Loucy (cell line): ENCODE data around the gene POU2F3.

Experiments used
- H2AFZ ChIP-seq: fragments of 200-600 bp; sonication (generic); 2 replicates; pipeline ENCODE4 v1.6.0; 2016; ENCODE audit warnings: antibody characterized with exemption, mild to moderate bottlenecking, low read length, moderate library complexity
- H3F3A ChIP-seq: fragments of 200-600 bp; 2 replicates; pipeline ENCODE4 v1.6.0; 2016; ENCODE audit warnings: antibody characterized with exemption, low read depth, mild to moderate bottlenecking
- H3K27me3 ChIP-seq: fragments of 200-600 bp; sonication (generic); 2 replicates; pipeline ENCODE4 v1.6.1; 2014; ENCODE audit warnings: low read length, mild to moderate bottlenecking; ENCODE audit not compliant: insufficient read depth, poor library complexity, severe bottlenecking
- H3K36me3 ChIP-seq: fragments of 200-600 bp; sonication (generic); 2 replicates; pipeline ENCODE4 v1.6.1; 2016; ENCODE audit warnings: low read length; ENCODE audit not compliant: insufficient read depth
- H3K4me1 ChIP-seq: fragments of 200-600 bp; sonication (generic); 2 replicates; pipeline ENCODE4 v1.5.1; 2014; ENCODE audit warnings: low read length, mild to moderate bottlenecking; ENCODE audit not compliant: insufficient read depth, poor library complexity, severe bottlenecking
- H3K4me2 ChIP-seq: fragments of 200-600 bp; sonication (generic); 2 replicates; pipeline ENCODE4 v1.6.0; 2014; ENCODE audit warnings: antibody characterized with exemption, low read length, low read depth, mild to moderate bottlenecking; ENCODE audit not compliant: poor library complexity, severe bottlenecking
- H3K4me3 ChIP-seq: fragments of 200-600 bp; sonication (generic); 2 replicates; pipeline ENCODE4 v1.5.1; 2014; ENCODE audit warnings: low read length, mild to moderate bottlenecking, mixed read lengths; ENCODE audit not compliant: poor library complexity, severe bottlenecking
- H3K79me2 ChIP-seq: fragments of 200-600 bp; sonication (generic); 2 replicates; pipeline ENCODE4 v1.6.1; 2014; ENCODE audit warnings: low read length; ENCODE audit not compliant: insufficient read depth
- H3K9ac ChIP-seq: fragments of 200-600 bp; sonication (generic); 2 replicates; pipeline ENCODE4 v1.6.0; 2014; ENCODE audit warnings: mild to moderate bottlenecking, low read depth, low read length, moderate library complexity; ENCODE audit not compliant: poor library complexity, severe bottlenecking
- H3K9me2 ChIP-seq: fragments of 200-600 bp; sonication (generic); replicated peaks from 2 replicates; pipeline ENCODE4 v1.6.1; 2016; ENCODE audit warnings: low read depth, low read length, mixed read lengths
- H3K9me3 ChIP-seq: fragments of 200-600 bp; sonication (generic); 2 replicates; pipeline ENCODE4 v1.6.1; 2014; ENCODE audit warnings: mild to moderate bottlenecking, antibody characterized with exemption, low read length, low read depth; ENCODE audit not compliant: insufficient read depth
- H4K20me1 ChIP-seq: fragments of 200-600 bp; sonication (generic); 2 replicates; pipeline ENCODE4 v1.6.0; 2014; ENCODE audit warnings: antibody characterized with exemption, low read length, mild to moderate bottlenecking; ENCODE audit not compliant: insufficient read depth, poor library complexity, severe bottlenecking
- EZH2phosphoT487 ChIP-seq: fragments of 200-600 bp; IDR thresholded peaks from 2 replicates; pipeline ENCODE4 v1.6.1; 2018; ENCODE audit warnings: antibody characterized with exemption, mild to moderate bottlenecking, moderate library complexity, borderline replicate concordance
- TF ChIP-seq, protein P1 (sequence below): fragments of 200-600 bp; sonication (generic); conservative IDR thresholded peaks from 2 replicates; pipeline ENCODE4 v1.5.1; 2014; ENCODE audit warnings: mild to moderate bottlenecking, antibody characterized with exemption, low read length

Gene POU2F3

GRCh38 chr11:120198787-120199469 lies 41.0 kb upstream of the POU2F3 start:
- no peaks in the 10 kb centered on the region for H3K4me1 ChIP-seq

GRCh38 chr11:120199613-120200012 lies 40.3 kb upstream of the POU2F3 start:
- Histone ChIP-seq H3K9me3 (no peaks in the 10 kb centered on the region), H3K36me3 (no peaks in the 10 kb centered on the region), H2AFZ (no peak overlapping the region), H3F3A (no peaks in the 10 kb centered on the region), H3K4me2 (no peak overlapping the region), H3K9me2 (no peaks in the 10 kb centered on the region), H3K27me3 (no peaks in the 10 kb centered on the region), H4K20me1 (no peaks in the 10 kb centered on the region), H3K4me1 (no peaks in the 10 kb centered on the region), H3K4me3 (no peak overlapping the region), H3K79me2 (no peaks in the 10 kb centered on the region), H3K9ac (no peak overlapping the region)
- TF ChIP-seq EZH2phosphoT487, result no peak
- TF ChIP-seq, protein P1, sequence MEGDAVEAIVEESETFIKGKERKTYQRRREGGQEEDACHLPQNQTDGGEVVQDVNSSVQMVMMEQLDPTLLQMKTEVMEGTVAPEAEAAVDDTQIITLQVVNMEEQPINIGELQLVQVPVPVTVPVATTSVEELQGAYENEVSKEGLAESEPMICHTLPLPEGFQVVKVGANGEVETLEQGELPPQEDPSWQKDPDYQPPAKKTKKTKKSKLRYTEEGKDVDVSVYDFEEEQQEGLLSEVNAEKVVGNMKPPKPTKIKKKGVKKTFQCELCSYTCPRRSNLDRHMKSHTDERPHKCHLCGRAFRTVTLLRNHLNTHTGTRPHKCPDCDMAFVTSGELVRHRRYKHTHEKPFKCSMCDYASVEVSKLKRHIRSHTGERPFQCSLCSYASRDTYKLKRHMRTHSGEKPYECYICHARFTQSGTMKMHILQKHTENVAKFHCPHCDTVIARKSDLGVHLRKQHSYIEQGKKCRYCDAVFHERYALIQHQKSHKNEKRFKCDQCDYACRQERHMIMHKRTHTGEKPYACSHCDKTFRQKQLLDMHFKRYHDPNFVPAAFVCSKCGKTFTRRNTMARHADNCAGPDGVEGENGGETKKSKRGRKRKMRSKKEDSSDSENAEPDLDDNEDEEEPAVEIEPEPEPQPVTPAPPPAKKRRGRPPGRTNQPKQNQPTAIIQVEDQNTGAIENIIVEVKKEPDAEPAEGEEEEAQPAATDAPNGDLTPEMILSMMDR, result no peak

More at GRCh38 chr11:120198787-120199469, 41.0 kb upstream of the POU2F3 start:
- H4K20me1 ChIP-seq, result no peaks in the 10 kb centered on the region
- TF ChIP-seq, protein P1, result no peak
- no peak for TF ChIP-seq EZH2phosphoT487
- no peak overlapping the region for H3K9ac ChIP-seq
- H3K4me3 ChIP-seq, result no peak overlapping the region
- H3F3A ChIP-seq, result no peaks in the 10 kb centered on the region
- H3K9me2 ChIP-seq, result no peaks in the 10 kb centered on the region
- H3K27me3 ChIP-seq, result no peaks in the 10 kb centered on the region
- H2AFZ ChIP-seq, result no peak overlapping the region
- H3K9me3 ChIP-seq, result no peaks in the 10 kb centered on the region
- no peaks in the 10 kb centered on the region for H3K79me2 ChIP-seq
- H3K36me3 ChIP-seq, result no peaks in the 10 kb centered on the region
- H3K4me2 ChIP-seq, result no peak overlapping the region

- Histone ChIP-seq H3F3A (no peaks in the 10 kb centered on the region), H4K20me1 (no peaks in the 10 kb centered on the region), H3K79me2 (no peaks in the 10 kb centered on the region), H3K9ac (no peak overlapping the region), H3K9me2 (no peaks in the 10 kb centered on the region), H3K27me3 (no peaks in the 10 kb centered on the region), H3K4me2 (no peak overlapping the region), H2AFZ (no peak overlapping the region), H3K36me3 (no peaks in the 10 kb centered on the region), H3K9me3 (no peaks in the 10 kb centered on the region), H3K4me3 (no peak overlapping the region), H3K4me1 (no peaks in the 10 kb centered on the region)
- TF ChIP-seq EZH2phosphoT487, result no peak
- TF ChIP-seq, protein P1, result no peak
Measured at GRCh38 chr11:120200677-120201076, 39.3 kb upstream of the POU2F3 start.
